ENCODE results near the gene BCLAF3. TPM values are rescaled to one million over a fixed set of nuclear protein-coding genes. Genes with fewer than 3 reads are reported as not detected.

The BCLAF3 gene
- total RNA-seq, 1 donor from 2014 or later: 8.9 TPM

DNA sequence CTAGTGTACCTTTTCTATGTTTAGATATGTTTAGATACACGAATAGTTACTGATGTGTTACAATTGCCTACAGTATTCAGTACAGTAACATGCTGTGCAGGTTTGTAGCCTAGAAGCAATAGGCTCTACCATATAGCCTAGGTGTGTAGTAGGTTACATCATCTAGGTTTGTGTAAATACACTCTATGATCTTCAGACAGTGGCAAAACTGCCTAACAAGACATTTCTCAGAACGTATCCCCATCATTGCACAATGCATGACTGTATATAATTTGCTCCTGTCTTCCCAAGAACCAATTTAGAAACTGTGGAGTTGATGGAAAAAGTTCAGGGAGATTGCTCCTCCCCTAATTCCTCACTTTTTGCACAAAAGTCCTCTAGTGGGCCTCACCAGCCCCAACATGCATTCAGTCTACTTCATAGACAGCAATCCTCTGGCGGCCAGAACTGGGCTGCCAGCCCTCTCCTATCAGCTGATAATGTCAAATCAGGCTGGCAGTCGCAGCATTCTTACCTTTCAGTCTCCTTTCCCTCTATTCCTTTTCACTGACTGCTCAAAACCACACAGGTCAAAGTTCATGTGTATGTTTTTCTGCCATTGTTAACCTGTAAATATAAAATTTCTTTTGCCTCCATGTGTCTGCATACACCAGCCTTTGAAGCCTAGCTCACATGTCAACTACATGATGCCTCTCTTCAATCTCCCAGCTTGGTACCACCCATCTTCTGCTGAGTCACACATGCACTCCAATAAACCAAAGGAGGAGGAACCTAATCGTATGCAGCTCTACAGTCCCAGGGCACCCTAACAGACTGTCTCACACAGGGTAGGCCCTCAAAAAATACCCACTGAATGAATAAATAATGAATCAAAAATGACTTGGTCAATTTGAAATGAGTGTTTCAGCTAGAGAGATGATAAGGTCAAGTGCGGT lies 32.0 kb downstream of the BCLAF3 start:
- H3K27me3 Mint-ChIP-seq (ENCODE audit: low read depth): no peaks in the 10 kb centered on the region
- no peak overlapping the region for H3K27ac Mint-ChIP-seq (ENCODE audit: unreplicated experiment)
- H3K4me1 Mint-ChIP-seq: no peaks in the 10 kb centered on the region
- H3K9me3 Mint-ChIP-seq: peaks cover 4% of the 10 kb centered on the region
- TF ChIP-seq, protein P1, sequence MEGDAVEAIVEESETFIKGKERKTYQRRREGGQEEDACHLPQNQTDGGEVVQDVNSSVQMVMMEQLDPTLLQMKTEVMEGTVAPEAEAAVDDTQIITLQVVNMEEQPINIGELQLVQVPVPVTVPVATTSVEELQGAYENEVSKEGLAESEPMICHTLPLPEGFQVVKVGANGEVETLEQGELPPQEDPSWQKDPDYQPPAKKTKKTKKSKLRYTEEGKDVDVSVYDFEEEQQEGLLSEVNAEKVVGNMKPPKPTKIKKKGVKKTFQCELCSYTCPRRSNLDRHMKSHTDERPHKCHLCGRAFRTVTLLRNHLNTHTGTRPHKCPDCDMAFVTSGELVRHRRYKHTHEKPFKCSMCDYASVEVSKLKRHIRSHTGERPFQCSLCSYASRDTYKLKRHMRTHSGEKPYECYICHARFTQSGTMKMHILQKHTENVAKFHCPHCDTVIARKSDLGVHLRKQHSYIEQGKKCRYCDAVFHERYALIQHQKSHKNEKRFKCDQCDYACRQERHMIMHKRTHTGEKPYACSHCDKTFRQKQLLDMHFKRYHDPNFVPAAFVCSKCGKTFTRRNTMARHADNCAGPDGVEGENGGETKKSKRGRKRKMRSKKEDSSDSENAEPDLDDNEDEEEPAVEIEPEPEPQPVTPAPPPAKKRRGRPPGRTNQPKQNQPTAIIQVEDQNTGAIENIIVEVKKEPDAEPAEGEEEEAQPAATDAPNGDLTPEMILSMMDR (conservative IDR thresholded peaks at IDR 0.05): no peak
- H3K36me3 Mint-ChIP-seq (ENCODE audit: low read depth): peaks cover 9% of the 10 kb centered on the region
- DNase-seq (ENCODE audit: low read depth, low spot score): no peak
- H3K4me3 Mint-ChIP-seq: no peak overlapping the region

DNA sequence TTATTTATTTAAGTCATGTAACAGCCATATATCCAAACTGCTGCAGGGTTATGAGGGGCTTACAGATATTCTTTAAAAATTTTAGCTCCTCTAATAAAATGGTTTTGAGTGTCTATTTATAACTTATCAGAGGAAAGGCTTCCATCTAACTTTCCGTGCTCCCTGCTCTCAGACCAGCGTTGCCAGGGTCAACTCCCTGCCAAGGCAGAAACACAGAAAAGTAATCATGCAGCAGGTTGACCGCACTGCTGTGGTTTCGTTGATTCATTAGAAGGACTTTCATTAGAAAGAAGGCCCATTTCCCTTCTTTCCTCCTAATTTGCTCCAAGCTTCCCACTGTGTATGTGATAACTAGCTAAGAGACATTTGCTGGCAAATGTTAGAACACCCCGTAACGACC lies 33.9 kb downstream of the BCLAF3 start:
- TF ChIP-seq, protein P1 (conservative IDR thresholded peaks at IDR 0.05): no peak
- Mint-ChIP-seq H3K27ac (ENCODE audit: unreplicated experiment) (no peak overlapping the region), H3K4me1 (no peaks in the 10 kb centered on the region), H3K9me3 (peaks cover 4% of the 10 kb centered on the region), H3K36me3 (ENCODE audit: low read depth) (peaks cover 9% of the 10 kb centered on the region), H3K27me3 (ENCODE audit: low read depth) (no peaks in the 10 kb centered on the region), H3K4me3 (no peak overlapping the region)
- DNase-seq (ENCODE audit: low read depth, low spot score): no peak

DNA sequence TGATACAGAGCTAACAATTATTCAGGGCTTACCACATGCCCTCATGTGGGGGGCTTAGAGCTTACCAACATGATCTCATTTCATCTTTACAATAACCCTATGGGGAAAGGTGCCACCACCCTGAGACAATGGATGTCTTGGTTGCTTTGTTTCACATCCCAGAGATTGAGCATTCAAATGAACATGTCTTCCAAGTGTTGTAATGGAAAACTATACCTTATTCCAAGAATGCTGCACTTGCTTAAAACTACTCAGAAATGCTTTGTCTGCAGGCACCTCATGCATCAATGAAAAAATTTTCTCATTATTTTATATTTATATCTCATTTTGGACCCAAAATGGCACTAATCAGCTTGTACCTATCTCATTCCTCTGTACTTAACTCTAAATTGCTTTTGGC lies 34.6 kb downstream of the BCLAF3 start:
- no peaks in the 10 kb centered on the region for H3K27me3 Mint-ChIP-seq (ENCODE audit: low read depth)
- DNase-seq (ENCODE audit: low read depth, low spot score): no peak
- peaks cover 4% of the 10 kb centered on the region for H3K9me3 Mint-ChIP-seq
- H3K4me3 Mint-ChIP-seq: no peak overlapping the region
- no peak overlapping the region for H3K27ac Mint-ChIP-seq (ENCODE audit: unreplicated experiment)
- no peaks in the 10 kb centered on the region for H3K4me1 Mint-ChIP-seq
- TF ChIP-seq, protein P1 (conservative IDR thresholded peaks at IDR 0.05): no peak
- H3K36me3 Mint-ChIP-seq (ENCODE audit: low read depth): peaks cover 9% of the 10 kb centered on the region

DNA sequence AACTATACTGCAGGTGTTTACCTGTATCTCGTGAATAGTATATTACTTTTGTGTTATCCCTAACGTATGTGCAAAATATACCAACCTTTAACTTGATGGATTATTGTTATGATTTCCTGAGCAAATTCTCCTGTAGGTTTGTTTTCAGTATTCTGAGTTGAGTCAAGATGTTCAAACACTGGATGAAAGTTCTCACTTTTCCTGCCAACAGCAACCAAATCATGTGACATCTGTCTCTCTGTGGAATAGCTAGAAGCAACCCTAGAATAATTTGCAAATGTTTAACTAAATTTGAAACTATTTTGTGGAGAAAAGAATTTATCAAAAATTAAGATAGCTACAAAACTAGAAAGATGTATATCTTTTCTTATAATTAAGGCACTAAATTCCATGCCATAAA lies 35.6 kb downstream of the BCLAF3 start:
- peaks cover 4% of the 10 kb centered on the region for H3K9me3 Mint-ChIP-seq
- no peaks in the 10 kb centered on the region for H3K27me3 Mint-ChIP-seq (ENCODE audit: low read depth)
- H3K4me1 Mint-ChIP-seq: no peaks in the 10 kb centered on the region

DNA sequence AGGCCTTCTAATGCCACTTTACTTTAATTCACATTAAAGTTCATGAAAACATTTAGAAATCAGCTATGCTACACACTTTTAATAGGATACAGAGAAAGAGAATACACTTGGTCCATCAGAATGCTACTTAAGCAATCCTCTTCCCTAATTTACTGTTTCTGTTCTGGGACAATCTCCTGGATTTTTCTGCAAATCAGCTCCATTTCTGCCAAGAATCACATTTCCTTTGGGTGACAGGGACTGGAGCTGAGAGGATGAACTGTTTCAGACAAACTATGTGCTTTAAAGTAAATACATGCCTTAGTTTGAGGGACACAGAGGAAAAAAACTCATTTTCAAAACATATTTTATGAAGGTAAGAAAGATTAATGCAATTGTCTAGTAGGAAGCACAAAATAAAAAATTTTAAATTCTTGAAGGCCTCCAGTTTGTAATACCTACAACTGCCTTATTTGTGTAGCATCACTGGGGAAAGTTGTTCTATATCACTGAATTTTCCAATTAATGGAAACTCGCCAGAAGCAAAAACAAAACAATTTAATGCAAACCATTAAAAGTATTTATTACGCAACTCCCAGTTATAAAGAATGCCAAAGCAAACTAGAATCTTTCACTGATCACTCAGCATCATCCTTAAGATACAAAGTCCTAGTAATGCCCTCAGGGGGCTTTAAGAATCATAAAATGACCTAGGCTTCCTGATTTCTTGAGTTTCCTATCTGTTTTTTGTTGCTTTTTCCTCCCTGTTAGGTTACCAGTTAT lies 36.3 kb downstream of the BCLAF3 start:
- no peaks in the 10 kb centered on the region for H3K27me3 Mint-ChIP-seq (ENCODE audit: low read depth)
- peaks cover 13% of the 10 kb centered on the region for H3K36me3 Mint-ChIP-seq (ENCODE audit: low read depth)
- H3K9me3 Mint-ChIP-seq: peaks cover 4% of the 10 kb centered on the region
- H3K4me3 Mint-ChIP-seq: no peak overlapping the region
- no peak for DNase-seq (ENCODE audit: low read depth, low spot score)
- TF ChIP-seq, protein P1 (conservative IDR thresholded peaks at IDR 0.05): no peak
- peak overlapping the region; percentile 6 for H3K27ac Mint-ChIP-seq (ENCODE audit: unreplicated experiment)
- H3K4me1 Mint-ChIP-seq: no peaks in the 10 kb centered on the region

More for the DNA sequence above, 35.6 kb downstream of the BCLAF3 start:
- DNase-seq (ENCODE audit: low read depth, low spot score): no peak
- Mint-ChIP-seq H3K27ac (ENCODE audit: unreplicated experiment) (no peak overlapping the region), H3K36me3 (ENCODE audit: low read depth) (peaks cover 9% of the 10 kb centered on the region), H3K4me3 (no peak overlapping the region)
- TF ChIP-seq, protein P1 (conservative IDR thresholded peaks at IDR 0.05): no peak
